Thyroid gland (tissue), 4 donors: ENCODE measurements around the gene MTHFR.

Source experiments
- POLR2A ChIP-seq, 2 donors: fragments of 450-650 bp; IDR thresholded peaks; one replicate each; pipeline ENCODE4 v1.6.1; 2017; ENCODE audit warnings: antibody characterized with exemption in 2 of 2, mild to moderate bottlenecking in 2 of 2, moderate library complexity in 1 of 2
- TF ChIP-seq, protein P1 (sequence below), 6 experiments: fragments of 200-600 bp in 3 of 6; fragments of 450-650 bp in 3 of 6; sonication (generic) in 3 of 6; IDR thresholded peaks; one replicate each; pipeline ENCODE4 v1.5.1; 2016 to 2019; ENCODE audit warnings: antibody characterized with exemption in 6 of 6, mild to moderate bottlenecking in 2 of 6, inconsistent platforms in 1 of 6, moderate library complexity in 1 of 6

DNA sequence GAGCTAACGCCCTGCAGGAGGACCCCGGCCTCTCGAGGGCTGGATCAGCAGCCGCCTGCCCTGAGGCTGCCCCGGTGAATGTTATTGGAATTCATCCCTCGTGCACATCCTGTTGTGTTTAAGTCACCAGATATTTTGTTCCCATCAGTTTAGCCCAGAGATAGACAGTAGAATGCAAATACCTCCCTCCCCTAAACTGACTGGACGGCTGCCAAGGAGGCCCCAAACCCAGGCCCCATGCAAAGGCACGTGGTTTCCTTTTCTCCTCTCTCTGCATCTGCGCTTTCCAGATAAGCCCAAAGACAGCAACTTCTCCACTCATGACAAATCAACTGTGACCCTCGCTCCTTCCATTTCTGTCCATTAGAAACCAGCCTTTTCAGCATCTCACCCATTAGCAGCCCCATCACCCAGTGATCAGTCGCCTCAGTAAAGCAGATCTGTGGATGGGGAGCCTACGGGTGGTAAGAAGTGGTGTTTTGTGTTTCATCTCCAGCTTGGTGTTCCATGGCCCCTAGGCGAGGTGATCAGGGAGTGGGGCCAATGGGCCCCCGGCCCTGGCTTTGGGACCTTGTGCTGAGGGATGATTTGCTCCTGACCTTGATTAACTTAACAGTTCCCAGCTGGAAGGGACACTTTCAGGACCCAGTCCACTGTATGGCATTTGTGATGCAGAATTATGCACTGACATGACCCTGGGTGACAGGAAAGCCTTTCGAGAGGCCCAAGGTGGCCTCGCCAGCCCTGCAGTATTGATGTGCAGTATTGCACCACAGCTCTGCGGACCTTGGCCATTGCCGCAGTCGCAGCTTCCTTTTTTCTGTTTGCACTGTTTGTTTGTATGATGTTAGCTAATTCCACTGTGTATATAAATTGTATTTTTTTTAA is 36.6 kb upstream of the MTHFR start:
- TF ChIP-seq, protein P1, sequence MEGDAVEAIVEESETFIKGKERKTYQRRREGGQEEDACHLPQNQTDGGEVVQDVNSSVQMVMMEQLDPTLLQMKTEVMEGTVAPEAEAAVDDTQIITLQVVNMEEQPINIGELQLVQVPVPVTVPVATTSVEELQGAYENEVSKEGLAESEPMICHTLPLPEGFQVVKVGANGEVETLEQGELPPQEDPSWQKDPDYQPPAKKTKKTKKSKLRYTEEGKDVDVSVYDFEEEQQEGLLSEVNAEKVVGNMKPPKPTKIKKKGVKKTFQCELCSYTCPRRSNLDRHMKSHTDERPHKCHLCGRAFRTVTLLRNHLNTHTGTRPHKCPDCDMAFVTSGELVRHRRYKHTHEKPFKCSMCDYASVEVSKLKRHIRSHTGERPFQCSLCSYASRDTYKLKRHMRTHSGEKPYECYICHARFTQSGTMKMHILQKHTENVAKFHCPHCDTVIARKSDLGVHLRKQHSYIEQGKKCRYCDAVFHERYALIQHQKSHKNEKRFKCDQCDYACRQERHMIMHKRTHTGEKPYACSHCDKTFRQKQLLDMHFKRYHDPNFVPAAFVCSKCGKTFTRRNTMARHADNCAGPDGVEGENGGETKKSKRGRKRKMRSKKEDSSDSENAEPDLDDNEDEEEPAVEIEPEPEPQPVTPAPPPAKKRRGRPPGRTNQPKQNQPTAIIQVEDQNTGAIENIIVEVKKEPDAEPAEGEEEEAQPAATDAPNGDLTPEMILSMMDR (IDR thresholded peaks at IDR 0.05): no peak
- TF ChIP-seq POLR2A (IDR thresholded peaks at IDR 0.05): no peak
